ENCODE data around the gene ADNP.

The ADNP gene

DNA sequence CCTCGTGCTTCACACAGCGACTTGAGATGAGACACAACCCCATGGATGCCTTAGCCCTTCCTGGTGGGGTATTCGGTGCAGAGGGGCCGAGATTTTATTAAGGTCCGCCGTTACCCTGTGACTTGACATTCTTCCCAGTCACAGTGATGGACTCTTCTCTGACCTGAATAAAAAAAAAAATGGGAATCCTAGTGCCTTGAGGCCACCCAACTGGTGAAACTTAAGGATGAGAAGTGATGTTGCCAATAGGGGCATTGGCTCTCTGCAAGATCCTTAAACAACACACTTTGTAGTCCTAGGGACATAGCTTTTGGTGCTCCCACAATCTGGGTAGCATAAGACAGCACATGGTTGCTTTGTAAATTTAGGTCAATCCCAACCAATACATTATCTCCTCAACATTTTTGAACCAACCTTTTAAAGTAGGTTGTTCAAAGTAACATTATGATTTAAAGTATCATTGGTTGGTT is 814 bp upstream of the ADNP start:
- no peak for DNase-seq (ENCODE audit: low read depth)

DNA sequence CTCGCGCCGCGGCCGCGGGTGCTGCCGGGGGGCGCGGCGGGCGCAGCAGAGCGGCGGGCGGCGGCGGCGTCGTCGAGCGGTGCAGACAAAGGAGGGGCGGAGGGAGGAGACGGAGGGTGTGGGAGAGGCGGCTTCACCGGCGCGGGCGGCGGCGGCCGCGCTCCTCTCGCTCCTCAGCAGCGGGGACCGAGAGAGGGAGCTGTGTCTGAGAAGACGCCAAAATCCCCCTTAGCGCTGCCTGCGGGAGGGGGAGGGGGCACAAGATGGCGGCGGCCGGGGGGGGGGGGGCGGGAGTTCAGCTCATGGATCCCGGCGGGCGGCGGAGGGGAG is 296 bp downstream of the ADNP start:
- peak; percentile 71 for DNase-seq (ENCODE audit: low read depth)

DNA sequence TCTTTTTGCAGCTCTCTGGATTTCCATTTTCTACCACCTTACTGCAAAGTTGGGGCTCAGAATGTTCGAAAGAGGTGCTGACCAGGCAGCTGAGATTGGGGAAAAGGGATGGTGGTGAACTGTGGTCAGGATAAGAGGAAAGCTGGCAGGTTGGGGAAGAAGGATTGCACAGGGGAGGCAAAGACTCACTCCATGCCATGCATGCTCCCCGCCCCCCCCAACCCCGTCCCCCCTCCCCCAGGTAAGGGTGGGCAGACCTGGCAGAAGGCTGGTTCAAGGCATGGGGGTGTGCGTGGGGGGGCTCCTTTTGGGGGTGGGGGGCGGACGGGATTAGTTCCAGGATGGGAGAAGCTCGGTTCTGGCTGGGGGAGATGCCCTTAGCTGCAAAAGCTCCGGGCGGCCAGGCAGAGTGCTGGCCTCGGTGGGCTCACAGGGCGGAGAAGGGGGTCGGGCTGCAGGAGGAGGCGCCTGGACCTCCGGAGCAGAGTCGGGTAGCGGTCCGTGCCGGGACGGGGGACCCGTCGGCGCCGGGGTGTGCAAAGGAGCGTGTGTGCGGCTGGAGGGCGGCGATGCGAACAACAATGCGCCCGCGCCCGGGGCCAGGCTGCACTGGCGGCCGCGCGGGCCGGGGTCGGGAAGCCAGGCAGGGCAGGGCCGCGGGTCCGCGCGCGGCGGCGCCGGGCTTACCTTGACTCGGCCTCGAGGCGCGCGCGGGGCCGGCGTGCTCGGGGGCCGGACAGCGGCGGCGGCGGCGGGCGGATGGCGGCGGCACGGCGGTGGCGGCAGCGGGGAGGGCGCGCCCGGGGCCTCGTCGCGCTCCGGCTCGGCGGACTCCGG is 880 bp downstream of the ADNP start:
- DNase-seq (ENCODE audit: low read depth), result no peak

DNA sequence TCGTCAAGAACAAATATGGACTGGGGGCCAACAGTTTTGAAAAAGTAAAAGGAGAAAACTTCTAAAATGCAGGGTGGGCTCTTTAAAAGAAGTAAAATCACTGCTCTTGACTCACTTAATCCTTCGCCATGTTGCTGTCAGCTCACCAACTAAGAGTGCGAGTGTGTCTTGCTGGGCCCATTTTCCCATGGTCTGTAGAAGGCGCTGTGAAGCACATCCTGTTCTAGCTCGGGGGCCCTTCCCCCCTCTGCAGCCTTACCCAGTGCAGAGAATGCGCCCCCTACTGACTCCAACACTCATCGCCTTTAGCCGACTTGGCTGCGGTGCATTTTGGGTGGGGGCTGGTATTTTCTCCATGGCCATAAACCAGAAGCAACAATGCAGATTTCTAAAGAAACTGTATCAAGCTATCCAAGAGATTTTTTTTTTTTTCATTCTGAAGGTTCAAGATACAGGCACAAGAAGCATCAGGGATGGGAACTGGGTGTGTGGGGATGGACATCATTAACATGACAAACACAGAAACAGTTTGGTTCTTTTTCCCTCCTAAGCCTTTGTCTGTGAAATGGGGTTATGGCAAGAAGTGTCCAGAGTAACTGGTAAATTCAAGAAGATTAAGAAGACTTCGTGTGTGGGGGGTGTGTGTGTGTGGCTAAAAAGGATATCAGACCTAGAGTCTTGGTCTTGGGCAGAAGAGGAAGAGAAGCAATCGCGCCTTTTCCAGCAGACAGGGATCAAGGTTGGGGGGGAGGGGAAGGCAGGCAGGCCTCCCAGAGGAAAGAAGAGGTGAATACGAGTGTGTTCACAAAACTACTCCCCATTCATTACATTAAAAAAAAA is 1.7 kb downstream of the ADNP start:
- peak; percentile 81 for DNase-seq (ENCODE audit: low read depth)

DNA sequence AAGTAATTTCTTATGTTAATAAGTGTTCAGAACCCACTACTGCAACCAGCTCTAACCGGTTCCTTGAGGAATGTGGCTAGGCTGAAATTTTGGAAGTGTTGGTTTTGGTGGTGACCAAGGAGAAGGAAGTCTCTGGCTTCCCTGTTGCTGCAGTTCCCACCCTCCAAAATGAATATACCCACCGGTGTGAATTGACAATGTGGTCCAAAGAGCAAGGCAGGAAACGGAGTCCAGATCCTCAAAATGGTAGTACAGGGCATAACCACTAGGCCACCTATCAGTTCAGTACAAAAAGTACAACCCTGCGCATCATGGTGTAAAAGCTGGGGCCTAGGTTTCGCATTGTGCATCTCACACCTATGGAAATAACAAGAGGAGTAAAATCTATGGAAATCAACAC is 2.8 kb downstream of the ADNP start:
- DNase-seq (ENCODE audit: low read depth), result no peak

DNA sequence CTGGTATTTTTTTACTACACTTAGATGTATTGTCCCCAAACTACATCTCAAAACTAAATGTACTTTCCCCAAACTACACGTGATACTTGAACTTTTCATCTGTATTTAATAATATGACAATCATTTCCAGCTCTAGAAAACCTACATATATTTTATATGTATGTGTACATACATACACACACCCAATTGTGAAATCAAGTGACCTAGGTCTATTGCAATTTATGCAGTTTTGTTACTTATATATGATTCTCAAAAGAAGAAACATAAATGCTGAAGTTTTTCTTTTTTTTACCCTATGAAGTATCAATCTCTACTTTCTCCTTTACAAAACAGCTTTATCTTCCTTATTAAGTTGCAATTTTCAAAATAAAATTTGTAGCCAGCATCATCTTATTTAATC is 4.7 kb downstream of the ADNP start:
- no peak for DNase-seq (ENCODE audit: low read depth)

DNA sequence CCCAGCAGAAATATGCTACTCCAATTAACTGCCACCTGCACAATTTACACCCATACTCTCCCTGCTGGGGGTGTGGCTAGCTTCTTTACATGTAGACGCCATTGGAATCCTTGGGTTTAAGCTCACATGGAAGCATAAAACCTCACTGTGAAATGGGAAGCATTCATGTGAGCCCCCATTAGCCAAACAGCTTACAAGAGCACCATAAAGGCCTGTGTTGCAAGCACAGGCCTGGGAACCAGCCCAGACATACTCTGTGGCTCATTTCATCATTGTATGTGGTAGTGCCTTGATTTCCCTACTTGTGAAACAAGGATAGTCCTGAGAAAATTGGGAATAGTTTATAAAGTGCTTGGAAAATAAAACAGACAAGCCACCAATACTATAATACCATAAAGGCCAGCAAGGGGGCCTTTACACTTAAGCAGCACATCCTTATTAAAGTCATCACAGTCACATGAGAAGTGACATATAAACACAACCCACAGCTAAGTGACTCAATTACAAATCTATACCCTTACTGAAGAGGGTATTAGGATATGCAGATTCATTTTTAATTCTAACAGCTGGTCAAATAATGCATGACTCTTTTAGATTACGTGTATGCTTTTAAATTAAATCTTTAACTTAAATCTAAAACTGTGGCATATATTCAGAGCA is 6.8 kb downstream of the ADNP start:
- no peak for DNase-seq (ENCODE audit: low read depth)

DNA sequence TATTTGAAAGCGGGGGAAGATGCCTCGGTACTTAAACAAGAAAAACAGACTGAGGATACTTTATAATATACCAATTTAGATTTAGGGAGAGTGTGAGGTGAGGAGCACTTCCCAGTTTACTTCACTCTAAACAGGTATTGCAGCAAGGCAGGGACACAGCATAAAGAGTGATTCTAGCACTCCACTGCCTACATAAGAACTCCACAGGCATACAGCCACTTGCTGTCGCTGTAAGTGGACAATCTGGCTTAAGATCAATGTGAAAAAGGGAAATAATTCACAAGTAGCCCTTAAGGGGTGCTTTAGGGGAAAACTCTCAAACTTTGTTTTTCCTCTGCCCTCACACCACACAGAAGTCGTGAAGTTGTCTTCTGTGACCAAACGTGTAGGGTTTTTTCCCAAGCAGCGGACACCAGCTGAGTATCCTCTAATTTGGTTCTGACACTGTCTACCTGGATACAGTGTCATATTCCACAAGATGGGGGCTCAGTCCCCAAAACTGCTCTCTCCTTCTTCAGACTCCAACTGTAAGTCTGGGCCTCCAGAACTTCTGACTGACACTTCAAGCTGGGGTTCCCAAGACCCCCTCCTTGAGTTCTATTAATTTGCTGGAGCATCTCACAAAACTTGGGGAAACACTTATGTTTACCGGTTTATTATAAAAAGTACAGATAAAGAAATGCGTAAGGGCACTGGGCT is 9.3 kb downstream of the ADNP start:
- DNase-seq (ENCODE audit: low read depth), result no peak

DNA sequence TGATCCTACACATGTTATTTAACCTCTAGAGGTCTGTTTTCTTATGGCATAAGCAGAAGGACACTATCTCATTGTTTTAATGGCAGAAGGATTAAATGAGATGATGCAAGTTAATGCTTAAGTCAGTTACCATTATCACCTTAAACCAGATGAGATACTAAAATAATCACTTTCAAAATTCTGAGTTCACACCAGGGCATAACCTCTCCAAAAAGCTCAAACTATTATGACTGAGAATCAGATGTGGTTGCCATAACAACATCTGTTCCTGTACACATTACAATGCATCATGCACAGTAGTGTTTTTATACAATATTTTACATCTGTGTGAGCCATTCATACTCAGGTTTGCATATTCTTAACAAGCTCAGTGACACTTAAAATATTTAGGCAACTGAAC is 10.2 kb downstream of the ADNP start:
- no peak for DNase-seq (ENCODE audit: low read depth)

DNA sequence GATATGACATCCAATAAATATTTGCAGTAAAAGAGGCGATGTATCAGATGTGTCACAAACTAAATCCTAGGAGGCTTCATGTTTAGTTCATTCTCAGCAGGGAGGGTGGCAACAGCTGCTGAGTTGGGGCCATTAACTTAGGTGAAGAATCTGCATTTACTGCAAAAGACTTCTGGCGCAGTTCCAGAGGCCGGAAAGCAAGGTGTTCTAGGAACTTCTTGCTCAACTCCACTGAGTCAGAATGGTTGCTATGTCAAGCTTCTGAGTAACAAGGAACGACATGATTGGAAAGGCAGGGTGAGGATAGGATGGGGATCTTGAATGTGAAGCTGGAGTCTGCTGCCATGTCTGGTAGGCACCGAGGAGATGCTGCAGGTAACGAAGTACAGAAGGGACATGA is 11.7 kb downstream of the ADNP start:
- no peak for DNase-seq (ENCODE audit: low read depth)

DNA sequence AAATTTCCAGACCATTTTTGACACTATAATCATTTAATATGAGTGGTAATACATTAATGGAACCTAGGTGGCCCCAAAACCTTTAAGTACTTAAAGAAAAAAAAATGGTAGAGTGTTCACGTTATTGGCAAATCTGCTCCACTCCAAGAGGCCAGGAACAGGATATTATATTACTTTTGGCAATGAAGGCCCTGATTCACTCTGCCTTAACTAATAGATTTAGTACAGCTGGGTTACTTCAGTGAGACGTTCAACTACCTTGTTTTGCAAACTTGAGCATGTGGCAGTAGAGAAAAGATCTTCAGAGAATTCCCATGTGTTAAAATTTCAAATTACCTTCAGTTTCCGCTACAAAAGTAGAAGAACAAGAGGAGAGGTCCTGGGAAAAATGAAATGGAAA is 12.8 kb downstream of the ADNP start:
- no peak for DNase-seq (ENCODE audit: low read depth)

DNA sequence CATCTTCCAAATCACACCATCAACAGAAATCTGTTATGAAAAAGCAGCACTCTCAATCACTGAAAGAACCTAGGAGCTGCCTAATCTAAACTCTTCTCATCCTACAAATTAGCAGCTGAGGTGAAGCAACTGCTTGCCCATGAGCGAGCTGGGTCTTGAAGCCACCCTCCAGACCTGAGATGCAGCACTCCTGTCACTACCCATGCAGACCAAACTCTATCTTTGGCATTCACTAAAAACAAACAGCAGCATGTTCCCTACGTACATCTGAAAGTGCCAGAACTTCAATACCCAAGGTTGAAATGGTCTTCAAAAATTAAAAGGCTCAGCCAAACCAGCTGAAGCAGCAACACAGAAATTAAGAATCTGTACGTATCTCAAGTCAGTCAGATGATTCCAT is 14.3 kb downstream of the ADNP start:
- DNase-seq (ENCODE audit: low read depth), result no peak

DNA sequence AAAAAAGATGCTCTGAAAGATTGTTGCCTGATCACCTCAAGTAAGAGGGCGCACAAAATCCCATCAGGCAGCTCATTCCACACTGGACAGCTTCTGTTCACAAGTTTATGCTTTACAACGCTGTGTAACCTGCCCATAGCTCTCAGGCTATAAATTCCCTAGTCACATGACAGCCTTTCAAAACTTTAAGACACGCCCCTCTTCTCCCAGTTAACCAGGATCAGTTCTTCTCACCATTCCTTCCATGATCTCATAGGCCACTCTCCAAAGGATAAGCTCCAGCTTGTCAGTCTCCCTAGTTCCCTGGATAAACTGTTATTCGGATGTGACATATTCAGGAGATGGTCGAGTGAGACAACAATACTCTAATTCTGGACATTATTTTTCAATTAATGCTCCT is 15.0 kb downstream of the ADNP start:
- DNase-seq (ENCODE audit: low read depth), result no peak

DNA sequence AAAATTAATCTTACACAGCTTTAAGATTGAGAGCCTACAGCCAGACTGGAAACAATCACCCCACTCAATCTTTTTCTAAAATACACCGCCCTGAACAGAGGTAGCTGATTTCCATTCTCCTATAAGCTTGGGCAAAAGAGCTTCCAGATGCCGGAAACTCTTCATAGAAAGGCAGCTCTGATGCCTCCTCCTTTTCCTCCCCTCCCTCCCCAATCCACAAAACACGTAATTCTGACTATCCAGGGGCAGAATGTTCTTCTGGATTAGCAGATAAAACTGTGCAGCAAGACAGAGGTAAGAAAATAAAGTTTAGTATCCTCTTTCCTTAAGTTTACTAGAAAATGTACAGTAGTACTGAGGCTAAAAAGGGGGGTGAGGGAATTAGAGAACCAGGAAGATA is 15.8 kb downstream of the ADNP start:
- no peak for DNase-seq (ENCODE audit: low read depth)

DNA sequence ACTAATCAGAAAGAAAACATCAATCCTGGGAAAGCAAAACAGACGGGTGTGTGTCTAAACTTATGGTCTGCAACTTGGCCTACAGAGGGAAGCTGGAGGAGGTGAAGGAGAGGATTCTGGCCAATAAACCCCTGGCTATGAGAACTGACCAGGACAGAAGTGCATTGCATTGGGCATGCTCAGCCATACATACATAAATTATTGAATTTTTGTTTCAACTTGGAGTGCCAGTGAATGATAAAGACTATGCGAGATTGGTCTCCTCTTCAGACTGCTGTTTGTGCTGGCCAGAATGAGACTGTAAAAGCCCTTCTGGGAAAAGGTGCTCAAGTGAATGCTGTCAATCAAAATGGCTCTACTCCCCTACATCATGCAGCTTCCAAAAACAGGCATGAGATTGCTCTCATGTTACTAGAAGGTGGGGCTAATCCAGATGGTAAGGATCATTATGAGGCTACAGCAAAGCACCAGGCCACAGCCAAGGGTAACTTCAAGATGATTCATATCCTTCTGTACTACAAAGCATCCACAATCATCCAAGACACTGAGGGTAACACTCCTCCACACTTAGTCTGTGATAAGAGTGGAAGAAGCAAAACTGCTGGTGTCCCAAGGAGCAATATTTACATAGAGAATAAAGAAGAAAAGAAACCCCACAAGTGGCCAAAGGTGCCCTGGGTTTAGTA is 17.4 kb downstream of the ADNP start:
- no peak for DNase-seq (ENCODE audit: low read depth)

DNA sequence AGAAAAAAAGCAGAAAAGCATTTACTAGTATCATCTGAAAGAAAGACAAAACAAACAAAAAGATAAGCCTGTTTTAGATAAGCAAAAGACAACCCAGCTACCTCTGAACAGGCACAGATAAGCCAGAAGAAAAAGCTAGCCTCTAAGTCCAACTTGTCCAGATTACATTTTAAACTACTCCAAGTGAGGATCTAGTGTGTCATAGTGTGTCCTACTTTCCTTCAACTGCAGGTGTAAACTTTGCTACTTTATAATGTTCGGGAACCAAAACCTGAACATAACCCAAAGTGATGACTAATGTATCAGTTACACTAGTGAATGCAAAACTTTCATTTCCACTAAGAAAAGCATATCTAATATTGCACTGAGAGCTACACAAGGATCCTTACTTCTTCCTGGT is 19.5 kb downstream of the ADNP start:
- DNase-seq (ENCODE audit: low read depth), result no peak

DNA sequence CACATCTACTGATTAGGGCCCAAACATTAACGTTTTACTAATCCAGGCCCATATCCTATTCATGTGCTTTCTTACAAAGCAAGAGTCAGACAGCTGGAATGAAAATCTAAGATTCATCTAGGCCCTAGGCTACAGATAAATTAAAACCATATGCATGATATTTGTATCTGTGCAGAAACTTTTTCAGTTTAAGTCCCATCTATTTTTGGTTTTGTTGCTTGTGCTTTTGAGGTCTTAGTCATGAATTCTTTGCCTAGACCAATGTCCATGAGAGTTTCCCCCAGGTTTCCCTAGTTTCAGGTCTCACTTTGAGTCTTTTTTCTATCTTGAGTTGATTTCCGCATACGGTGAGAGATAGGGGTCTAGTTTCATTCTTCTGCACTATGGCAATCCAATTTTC is 20.2 kb downstream of the ADNP start:
- no peak for DNase-seq (ENCODE audit: low read depth)

DNA sequence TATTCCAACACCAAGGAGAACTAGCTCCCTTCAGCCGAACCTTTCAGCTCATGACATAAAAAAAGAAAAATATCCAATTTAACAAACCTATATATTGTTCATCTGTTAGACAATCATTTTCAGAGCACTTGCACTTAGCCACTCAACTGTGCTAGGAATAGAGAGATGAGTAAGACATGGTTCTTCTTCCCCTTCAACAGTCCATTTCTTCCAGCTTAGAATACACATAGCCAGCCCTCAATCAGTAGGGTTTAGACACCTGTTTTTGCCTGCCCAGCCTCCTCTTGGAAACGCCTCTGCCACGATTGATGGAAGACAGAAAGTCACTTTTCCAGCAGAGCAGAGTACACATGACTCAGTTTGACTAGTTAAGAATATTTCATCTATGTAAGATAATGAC is 21.8 kb downstream of the ADNP start:
- no peak for DNase-seq (ENCODE audit: low read depth)

DNA sequence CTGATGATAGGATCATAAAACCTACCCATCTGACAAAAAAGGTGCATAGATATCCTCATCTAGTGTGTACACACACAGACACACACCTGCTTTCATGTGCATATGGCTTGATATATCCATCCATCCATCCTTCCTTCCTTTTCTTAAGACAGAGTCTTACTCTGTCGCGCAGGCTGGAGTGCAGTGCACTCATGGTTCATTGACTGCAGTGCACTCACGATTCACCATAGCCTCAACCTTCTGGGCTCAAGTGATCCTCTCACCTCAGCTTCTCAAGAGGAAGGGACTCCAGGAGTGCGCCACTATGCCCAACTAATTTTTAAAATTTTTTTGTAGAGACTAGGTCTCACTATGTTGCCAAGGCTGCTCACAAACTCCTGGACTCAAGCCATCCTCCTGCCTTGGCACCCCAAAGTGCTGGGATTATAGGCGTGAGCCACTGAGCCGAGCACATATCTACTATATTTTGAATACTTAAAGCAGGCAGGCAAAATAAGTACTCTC is 27.1 kb downstream of the ADNP start:
- no peak for DNase-seq (ENCODE audit: low read depth)

DNA sequence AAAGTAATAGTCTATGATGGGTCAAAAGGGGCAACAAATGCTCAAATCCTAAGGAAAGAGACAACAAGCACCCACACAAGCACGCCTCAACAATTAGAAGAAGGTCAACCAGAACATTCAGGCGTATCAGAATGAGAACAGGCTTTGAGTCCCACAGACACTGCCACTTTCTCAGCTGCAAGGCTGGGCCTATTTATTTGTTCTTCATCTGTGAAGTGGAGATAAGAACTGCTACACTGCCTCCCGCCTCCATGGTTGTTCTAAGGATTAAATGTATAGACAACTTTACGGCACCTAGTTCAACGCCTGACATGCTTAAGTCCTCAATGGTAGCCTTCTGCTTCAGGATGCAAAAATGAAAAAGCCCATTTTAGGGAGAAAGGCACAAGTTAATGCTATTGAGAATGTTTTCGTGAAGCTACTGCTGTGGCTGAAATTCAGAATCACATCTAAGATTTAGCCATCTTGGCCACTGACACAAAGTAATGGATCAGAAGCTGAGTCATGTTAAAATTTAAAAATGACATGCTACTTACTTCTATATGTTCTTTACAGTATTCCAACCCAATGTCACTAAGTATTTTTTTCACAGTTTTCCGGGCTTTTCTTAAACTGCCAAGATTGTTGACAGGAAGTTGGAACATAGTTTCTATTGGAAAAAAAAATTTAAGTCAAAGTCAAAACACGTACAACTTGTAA is 27.7 kb downstream of the ADNP start:
- DNase-seq (ENCODE audit: low read depth), result no peak

DNA sequence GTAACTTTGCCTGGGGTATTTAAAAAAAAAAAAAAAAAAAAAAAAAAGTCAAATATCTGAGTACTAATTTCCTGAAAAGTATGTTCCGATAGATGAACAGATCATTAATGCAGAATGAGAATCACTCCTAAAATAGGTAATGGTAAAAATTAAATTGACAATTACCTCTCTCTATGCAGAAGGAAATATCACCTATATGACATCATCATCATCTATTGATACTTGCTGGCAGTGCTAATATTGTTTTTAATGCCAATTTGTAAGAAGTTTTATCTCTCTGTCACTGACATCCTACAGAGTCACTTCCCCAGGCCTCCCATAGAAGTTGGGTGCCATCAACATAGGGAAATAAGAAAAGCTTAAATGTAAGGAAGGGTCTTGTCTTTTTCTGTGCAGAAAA is 29.9 kb downstream of the ADNP start:
- no peak for DNase-seq (ENCODE audit: low read depth)

Measured in T-helper 22 cell (primary cell).